Esophagus (tissue), 2 donors: ENCODE results near the gene PCDHGA6. TPM values are rescaled to one million over a fixed set of nuclear protein-coding genes. Genes with fewer than 3 reads are reported as not detected.
"Not testable (repeated sequence)": the region's sequence is repeated elsewhere in the genome, so short reads cannot be mapped to it uniquely, and the experiment has no call there.

Experiments used
- H3K27ac ChIP-seq, 2 donors: one replicate each; pipeline ENCODE4 v1.5.1; 2013; ENCODE audit warnings: low read depth in 2 of 2, mild to moderate bottlenecking in 2 of 2, inconsistent platforms in 1 of 2, low read length in 1 of 2, moderate library complexity in 1 of 2
- H3K27me3 ChIP-seq, 2 donors: one replicate each; pipeline ENCODE4 v1.6.1; 2013; ENCODE audit warnings: low read length in 2 of 2, control low read depth in 1 of 2, mild to moderate bottlenecking in 1 of 2; ENCODE audit not compliant: insufficient read depth in 2 of 2, control insufficient read depth in 1 of 2
- H3K36me3 ChIP-seq, 2 donors: one replicate each; pipeline ENCODE4 v1.6.1; 2013; ENCODE audit warnings: low read length in 1 of 2; ENCODE audit not compliant: control insufficient read depth in 2 of 2, insufficient read depth in 2 of 2
- H3K4me1 ChIP-seq, 2 donors: one replicate each; pipeline ENCODE4 v1.6.1; 2013; ENCODE audit warnings: low read length in 1 of 2; ENCODE audit not compliant: control insufficient read depth in 2 of 2, insufficient read depth in 2 of 2
- H3K4me3 ChIP-seq, 2 donors: one replicate each; pipeline ENCODE4 v1.5.1; 2013; ENCODE audit warnings: low read length in 2 of 2, mild to moderate bottlenecking in 2 of 2, low read depth in 1 of 2, moderate library complexity in 1 of 2
- H3K9me3 ChIP-seq, 2 donors: one replicate each; pipeline ENCODE4 v1.6.1; 2013; ENCODE audit warnings: mild to moderate bottlenecking in 2 of 2, low read depth in 1 of 2, low read length in 1 of 2, moderate library complexity in 1 of 2; ENCODE audit not compliant: control insufficient read depth in 2 of 2, insufficient read depth in 1 of 2
- WGBS, 2 donors: extraction: QIAGEN DNeasy Blood & Tissue Kit; methylation state at CpG; one replicate each; pipeline ENCODE4 v1.1.7; 2013; 5-methylcytosine and 5-hydroxymethylcytosine counted together
- polyA plus RNA-seq, 2 donors: library from polyadenylated mRNA; stranded (reverse); fragments of 200-250 nt; gene quantifications; one replicate each; pipeline ENCODE4 v1.2.3, GENCODE V29; 2013
- donor health status: healthy with polysubstance abuse.
- donor health status: Bipolar disorder and iron deficiency.

The PCDHGA6 gene
- polyA plus RNA-seq, 2 donors = 0.36 to 0.63 TPM

DNA sequence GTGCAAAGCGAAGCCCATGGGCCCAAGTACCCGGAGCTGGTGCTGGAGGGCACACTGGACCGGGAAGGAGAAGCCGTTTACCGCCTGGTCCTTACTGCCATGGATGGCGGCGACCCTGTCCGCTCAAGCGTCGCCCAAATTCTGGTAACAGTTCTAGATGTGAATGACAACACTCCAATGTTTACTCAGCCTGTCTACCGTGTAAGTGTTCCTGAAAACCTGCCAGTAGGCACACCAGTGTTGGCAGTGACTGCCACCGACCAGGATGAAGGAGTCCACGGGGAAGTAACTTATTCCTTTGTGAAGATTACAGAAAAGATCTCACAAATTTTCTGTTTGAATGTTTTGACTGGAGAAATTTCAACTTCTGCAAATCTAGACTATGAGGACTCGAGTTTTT, 936 bp downstream of the PCDHGA6 start:
- 58 to 62% methylated on average over 14 of the region's 14 CpGs for whole genome bisulfite sequencing, 2 donors
- Histone ChIP-seq H3K27ac (no peak overlapping the region), H3K27me3 (peaks cover 0 to 8% of the 10 kb centered on the region in 2 donors), H3K4me3 (no peak overlapping the region), H3K9me3 (peaks cover 42 to 62% of the 10 kb centered on the region in 2 donors), H3K4me1 (peaks cover 3% of the 10 kb centered on the region in 2 donors), H3K36me3 (no peaks in the 10 kb centered on the region)

GRCh38 chr5:141375444-141376155, 1.9 kb downstream of the PCDHGA6 start:
- H3K4me1 ChIP-seq, H3K27me3 ChIP-seq, H3K36me3 ChIP-seq, H3K27ac ChIP-seq, H3K4me3 ChIP-seq: not testable (repeated sequence)
- WGBS, 2 donors = 55 to 58% methylated on average over 37 to 43 of the region's 48 CpGs
- H3K9me3 ChIP-seq = peaks cover 35 to 58% of the 10 kb centered on the region in 2 donors

- H3K36me3 ChIP-seq = no peaks in the 10 kb centered on the region
- H3K27me3 ChIP-seq = no peaks in the 10 kb centered on the region
- peaks cover 0 to 4% of the 10 kb centered on the region in 2 donors for H3K4me1 ChIP-seq
- H3K9me3 ChIP-seq = peaks cover 24 to 32% of the 10 kb centered on the region in 2 donors
- 21 to 22% methylated on average over 37 of the region's 37 CpGs for WGBS, 2 donors
- H3K4me3 ChIP-seq = peak within 1 kb of the TSS in 1 of 2 donors; percentile 7
- H3K27ac ChIP-seq = no peak within 1 kb of the TSS
These were observed 9.0 kb downstream of the PCDHGA6 start, which contains the start of gene PCDHGA7 for GRCh38 chr5:141382469-141383294. TSS of gene PCDHGA7 (plus strand) at chr5:141382742. CDS start at chr5:141382900, 158 bp downstream.

GRCh38 chr5:141383345-141383744, 9.7 kb downstream of the PCDHGA6 start:
- H3K9me3 ChIP-seq = peaks cover 24 to 29% of the 10 kb centered on the region in 2 donors
- H3K36me3 ChIP-seq = no peaks in the 10 kb centered on the region
- 40 to 42% methylated on average over 21 of the region's 21 CpGs for WGBS, 2 donors
- peaks cover 0 to 4% of the 10 kb centered on the region in 2 donors for H3K4me1 ChIP-seq
- peak overlapping the region in 1 of 2 donors; percentile 7 for H3K4me3 ChIP-seq
- no peaks in the 10 kb centered on the region for H3K27me3 ChIP-seq
- H3K27ac ChIP-seq = no peak overlapping the region

DNA sequence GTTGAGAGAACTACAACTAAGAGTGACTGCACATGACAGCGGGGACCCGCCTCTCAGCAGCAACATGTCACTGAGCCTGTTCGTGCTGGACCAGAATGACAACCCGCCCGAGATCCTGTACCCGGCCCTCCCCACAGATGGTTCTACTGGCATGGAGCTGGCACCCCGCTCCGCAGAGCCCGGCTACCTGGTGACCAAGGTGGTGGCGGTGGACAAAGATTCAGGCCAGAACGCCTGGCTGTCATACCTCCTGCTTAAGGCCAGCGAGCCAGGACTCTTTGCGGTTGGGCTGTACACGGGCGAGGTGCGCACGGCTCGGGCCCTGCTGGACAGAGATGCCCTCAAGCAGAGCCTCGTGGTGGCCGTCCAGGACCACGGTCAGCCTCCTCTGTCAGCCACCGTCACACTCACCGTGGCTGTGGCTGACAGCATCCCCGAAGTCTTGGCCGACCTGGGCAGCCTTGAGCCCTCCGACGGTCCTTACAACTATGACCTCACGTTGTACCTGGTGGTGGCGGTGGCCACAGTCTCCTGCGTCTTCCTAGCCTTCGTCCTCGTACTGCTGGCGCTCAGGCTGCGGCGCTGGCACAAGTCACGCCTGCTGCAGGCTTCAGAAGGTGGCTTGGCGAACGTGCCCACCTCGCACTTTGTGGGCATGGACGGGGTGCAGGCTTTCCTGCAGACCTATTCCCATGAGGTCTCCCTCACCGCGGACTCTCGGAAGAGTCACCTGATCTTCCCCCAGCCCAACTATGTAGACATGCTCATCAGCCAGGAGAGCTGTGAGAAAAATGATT, 11.0 kb downstream of the PCDHGA6 start:
- 46 to 51% methylated on average over 43 of the region's 43 CpGs for WGBS, 2 donors
- no peak overlapping the region for H3K27ac ChIP-seq
- H3K27me3 ChIP-seq = no peaks in the 10 kb centered on the region
- no peak overlapping the region for H3K4me3 ChIP-seq
- peaks cover 34 to 43% of the 10 kb centered on the region in 2 donors for H3K9me3 ChIP-seq
- no peaks in the 10 kb centered on the region for H3K36me3 ChIP-seq
- peaks cover 0 to 4% of the 10 kb centered on the region in 2 donors for H3K4me1 ChIP-seq

GRCh38 chr5:141387557-141388311, 14.0 kb downstream of the PCDHGA6 start, which contains the start of gene PCDHGB4:
TSS of gene PCDHGB4 (plus strand) at chr5:141387698. CDS start at chr5:141387885, 187 bp downstream.
- H3K4me3 ChIP-seq, H3K27ac ChIP-seq, H3K27me3 ChIP-seq, H3K4me1 ChIP-seq, H3K36me3 ChIP-seq: not testable (repeated sequence)
- 14 to 23% methylated on average over 21 to 22 of the region's 40 CpGs for WGBS, 2 donors
- H3K9me3 ChIP-seq = peaks cover 34 to 45% of the 10 kb centered on the region in 2 donors

DNA sequence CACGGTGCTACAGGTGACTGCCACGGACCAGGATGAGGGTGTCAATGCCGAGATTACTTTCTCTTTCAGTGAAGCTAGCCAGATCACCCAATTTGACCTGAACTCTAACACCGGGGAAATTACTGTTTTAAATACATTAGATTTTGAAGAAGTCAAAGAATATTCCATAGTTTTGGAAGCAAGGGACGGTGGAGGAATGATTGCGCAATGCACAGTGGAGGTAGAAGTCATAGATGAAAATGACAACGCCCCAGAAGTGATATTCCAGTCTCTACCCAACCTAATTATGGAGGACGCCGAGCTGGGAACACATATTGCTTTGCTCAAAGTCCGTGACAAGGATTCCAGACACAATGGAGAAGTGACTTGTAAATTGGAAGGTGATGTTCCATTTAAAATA, 15.0 kb downstream of the PCDHGA6 start:
- H3K9me3 ChIP-seq = peaks cover 34 to 45% of the 10 kb centered on the region in 2 donors
- no peak overlapping the region for H3K4me3 ChIP-seq
- H3K27me3 ChIP-seq = peaks cover 0 to 5% of the 10 kb centered on the region in 2 donors
- no peak overlapping the region for H3K27ac ChIP-seq
- 43 to 44% methylated on average over 10 of the region's 10 CpGs for WGBS, 2 donors
- H3K36me3 ChIP-seq = no peaks in the 10 kb centered on the region
- peaks cover 0 to 4% of the 10 kb centered on the region in 2 donors for H3K4me1 ChIP-seq

DNA sequence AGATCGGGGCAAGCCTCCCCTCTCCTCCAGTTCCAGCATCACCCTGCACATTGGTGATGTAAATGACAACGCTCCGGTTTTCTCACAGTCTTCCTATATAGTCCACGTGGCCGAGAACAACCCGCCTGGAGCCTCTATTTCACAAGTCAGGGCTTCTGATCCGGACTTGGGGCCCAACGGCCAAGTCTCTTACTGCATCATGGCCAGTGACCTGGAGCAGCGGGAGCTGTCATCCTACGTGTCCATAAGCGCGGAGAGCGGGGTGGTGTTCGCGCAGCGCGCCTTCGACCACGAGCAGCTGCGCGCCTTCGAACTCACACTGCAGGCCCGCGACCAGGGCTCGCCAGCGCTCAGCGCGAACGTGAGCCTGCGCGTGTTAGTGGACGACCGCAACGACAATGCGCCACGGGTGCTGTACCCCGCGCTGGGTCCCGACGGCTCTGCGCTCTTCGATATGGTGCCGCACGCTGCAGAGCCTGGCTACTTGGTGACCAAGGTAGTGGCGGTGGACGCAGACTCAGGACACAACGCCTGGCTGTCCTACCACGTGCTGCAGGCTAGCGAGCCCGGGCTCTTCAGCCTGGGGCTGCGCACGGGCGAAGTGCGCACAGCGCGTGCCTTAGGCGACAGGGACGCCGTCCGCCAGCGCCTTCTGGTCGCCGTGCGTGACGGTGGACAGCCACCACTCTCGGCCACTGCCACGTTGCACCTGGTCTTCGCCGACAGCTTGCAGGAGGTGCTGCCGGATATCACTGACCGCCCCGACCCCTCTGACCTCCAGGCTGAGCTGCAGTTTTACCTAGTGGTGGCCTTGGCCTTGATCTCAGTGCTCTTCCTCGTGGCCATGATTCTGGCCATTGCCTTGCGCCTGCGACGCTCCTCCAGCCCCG, 15.7 kb downstream of the PCDHGA6 start:
- Histone ChIP-seq H3K4me3 (no peak overlapping the region), H3K9me3 (peaks cover 34 to 46% of the 10 kb centered on the region in 2 donors), H3K27ac (no peak overlapping the region), H3K27me3 (peaks cover 0 to 5% of the 10 kb centered on the region in 2 donors), H3K4me1 (peaks cover 0 to 3% of the 10 kb centered on the region in 2 donors), H3K36me3 (no peaks in the 10 kb centered on the region)
- WGBS, 2 donors = 42 to 45% methylated on average over 77 of the region's 77 CpGs
